ENCODE measurements around the gene TASP1.

Gene TASP1

GRCh38 chr20:13341737-13342393 is 296.9 kb downstream of the TASP1 start:
- no peak for DNase-seq

GRCh38 chr20:13340088-13340487 is 298.6 kb downstream of the TASP1 start:
- no peak for DNase-seq

All from T-helper 9 cell (primary cell).